ENCODE data around the gene C9orf85.

Gene C9orf85

DNA sequence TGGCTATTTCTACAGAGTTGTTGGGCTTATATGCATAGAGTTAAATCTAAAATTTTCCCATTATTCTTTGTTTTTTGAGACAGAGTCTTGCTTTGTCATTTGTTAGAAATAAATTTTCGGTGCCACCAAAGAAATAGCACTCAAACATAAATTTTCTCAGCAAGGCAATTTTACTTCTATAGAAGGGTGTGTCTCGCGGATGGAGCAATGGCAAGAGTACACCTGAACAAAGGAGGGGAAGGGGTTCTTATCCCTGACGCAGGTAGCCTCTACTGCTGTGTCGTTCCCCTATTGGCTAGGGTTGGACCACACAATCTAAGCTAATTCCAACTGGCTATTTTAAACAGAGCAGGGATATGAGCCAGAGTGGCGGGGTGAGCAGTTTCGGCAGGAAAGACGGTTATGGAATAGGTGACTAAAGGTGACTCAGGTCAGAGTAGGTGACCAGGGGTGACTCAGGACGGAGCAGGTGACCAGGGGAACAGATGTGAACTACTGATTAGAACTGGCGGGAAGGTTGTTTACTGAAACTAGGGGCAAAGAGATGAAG is 57.2 kb downstream of the C9orf85 start:
- H3K27ac ChIP-seq: no peak overlapping the region

DNA sequence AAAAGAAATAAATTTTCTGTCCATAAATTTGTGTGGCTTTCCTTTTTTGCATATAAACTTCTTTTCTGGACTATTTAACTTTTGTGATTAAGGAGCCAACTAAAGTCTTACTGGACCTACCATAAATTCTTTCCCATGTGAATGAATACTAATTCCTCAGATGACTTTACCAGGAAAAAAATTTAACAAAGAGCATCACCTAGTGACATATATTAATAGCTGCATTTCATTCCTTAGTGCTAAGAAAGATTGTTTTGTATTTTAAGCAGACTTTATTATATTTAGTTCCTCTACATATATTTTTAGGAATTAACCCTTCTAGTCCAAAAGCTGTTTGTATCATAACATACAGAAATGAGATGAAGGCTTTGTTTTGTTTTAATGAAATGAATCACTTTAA is 64.4 kb downstream of the C9orf85 start:
- H3K27ac ChIP-seq: no peak overlapping the region
- no peak for TF ChIP-seq ZFX (IDR thresholded peaks at IDR 0.05)
- TF ChIP-seq, protein P1, sequence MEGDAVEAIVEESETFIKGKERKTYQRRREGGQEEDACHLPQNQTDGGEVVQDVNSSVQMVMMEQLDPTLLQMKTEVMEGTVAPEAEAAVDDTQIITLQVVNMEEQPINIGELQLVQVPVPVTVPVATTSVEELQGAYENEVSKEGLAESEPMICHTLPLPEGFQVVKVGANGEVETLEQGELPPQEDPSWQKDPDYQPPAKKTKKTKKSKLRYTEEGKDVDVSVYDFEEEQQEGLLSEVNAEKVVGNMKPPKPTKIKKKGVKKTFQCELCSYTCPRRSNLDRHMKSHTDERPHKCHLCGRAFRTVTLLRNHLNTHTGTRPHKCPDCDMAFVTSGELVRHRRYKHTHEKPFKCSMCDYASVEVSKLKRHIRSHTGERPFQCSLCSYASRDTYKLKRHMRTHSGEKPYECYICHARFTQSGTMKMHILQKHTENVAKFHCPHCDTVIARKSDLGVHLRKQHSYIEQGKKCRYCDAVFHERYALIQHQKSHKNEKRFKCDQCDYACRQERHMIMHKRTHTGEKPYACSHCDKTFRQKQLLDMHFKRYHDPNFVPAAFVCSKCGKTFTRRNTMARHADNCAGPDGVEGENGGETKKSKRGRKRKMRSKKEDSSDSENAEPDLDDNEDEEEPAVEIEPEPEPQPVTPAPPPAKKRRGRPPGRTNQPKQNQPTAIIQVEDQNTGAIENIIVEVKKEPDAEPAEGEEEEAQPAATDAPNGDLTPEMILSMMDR (conservative IDR thresholded peaks at IDR 0.05): peak; percentile 61

More for the DNA sequence above, 57.2 kb downstream of the C9orf85 start:
- no peak for TF ChIP-seq ZFX (IDR thresholded peaks at IDR 0.05)
- TF ChIP-seq, protein P1 (conservative IDR thresholded peaks at IDR 0.05): no peak

DNA sequence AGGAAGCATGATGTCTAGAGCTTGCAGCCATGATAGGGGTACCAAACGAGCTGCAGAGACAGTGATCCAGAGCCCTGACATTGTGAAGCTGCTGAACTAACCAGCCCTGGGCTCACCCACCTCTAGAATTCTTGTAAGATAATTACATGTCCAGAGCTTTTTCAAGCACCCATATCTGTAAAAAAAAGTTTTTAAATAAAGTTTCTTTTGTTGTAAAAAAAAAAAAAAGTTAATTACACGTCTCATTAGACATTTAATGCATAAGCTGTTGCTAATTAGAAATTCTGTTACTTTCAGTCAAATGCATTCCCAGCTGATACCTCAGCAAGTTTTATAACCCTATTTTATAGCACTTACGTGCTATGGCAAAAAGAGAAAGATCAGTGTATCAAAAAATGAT is 65.6 kb downstream of the C9orf85 start:
- TF ChIP-seq, protein P1 (conservative IDR thresholded peaks at IDR 0.05): no peak
- no peak for TF ChIP-seq ZFX (IDR thresholded peaks at IDR 0.05)
- no peak overlapping the region for H3K27ac ChIP-seq

DNA sequence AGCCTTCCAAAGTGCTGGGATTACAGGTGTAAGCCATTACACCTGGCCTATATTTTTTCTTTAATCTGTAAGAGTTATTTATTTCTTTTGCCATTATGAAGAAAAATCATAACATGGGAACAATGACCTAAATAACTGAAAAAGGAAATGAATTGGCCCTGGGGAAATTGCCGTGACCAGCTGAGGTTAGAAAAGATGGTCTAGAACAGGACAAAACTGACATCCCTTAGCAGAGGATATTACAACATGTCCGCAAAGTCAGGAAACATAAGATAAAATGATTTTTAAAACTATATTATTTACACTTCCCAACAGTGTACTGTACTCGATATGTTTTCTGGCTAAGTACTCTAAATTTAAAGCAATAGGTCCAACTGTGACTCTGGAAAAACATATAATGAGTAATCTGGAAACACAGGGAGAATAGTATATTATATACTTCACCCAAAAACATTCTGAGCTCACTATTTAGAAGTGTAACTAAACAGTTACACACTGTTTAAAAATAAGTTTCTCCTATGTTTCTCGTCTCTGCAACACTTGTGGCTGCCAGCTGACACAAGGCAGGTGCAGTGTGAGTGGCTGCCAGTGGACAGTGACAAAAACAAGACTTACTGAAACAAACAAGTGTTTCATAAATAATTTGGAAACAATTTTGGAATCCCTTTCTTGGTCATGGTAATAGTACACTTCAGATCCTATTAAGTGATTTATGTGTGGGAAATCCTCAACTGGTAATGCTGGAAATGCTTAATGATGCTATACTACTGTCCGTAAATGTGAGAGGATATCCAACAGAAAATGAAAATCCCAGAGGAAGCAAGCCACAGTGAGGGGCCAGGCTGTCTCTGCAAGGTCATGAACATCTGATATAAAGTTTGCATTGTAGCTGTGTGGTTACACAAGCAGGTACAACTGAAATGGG is 69.1 kb downstream of the C9orf85 start:
- no peak overlapping the region for H3K27ac ChIP-seq
- TF ChIP-seq, protein P1 (conservative IDR thresholded peaks at IDR 0.05): no peak
- TF ChIP-seq ZFX (IDR thresholded peaks at IDR 0.05): no peak

DNA sequence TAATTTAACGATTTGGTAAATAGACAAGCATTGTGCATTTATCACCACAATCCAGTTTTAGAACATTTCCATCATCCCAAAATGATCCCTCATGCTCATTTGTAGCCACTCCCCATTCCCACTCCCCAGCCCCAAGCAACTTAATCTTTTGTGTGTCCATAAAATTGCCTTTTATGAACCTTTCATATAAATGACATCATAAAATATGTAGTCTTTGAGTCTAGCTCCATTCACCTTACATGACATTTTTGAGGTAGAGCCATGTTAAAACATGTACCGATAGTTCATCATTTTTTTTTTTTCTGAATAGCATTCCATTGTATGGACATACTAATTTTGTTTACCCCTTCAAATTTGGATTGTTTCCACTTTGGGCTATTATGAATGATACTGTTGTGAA is 70.5 kb downstream of the C9orf85 start:
- no peak overlapping the region for H3K27ac ChIP-seq
- TF ChIP-seq, protein P1 (conservative IDR thresholded peaks at IDR 0.05): no peak
- TF ChIP-seq ZFX (IDR thresholded peaks at IDR 0.05): no peak

DNA sequence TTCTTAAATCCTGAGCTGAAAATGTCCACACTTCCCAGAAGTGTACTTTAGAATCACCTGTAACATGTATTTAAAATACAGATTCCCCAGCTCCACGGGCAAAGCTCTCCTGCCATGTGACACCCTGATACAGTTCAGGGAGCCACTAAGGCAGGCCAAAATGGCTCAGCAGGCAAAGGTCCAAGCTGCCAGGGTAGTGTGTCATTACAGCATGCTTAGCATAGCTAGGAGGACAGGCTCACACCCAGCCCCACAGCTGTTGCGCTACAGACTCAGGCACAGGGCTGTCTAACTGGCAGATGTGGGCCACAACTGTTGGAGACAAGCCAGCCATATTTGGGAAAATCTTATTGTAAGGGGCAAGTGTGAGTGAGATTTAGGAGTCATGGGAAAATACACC is 73.0 kb downstream of the C9orf85 start:
- no peak overlapping the region; the same call in 1 of the 2 replicates for H3K27ac ChIP-seq
- no peak for TF ChIP-seq ZFX (IDR thresholded peaks at IDR 0.05)
- TF ChIP-seq, protein P1 (conservative IDR thresholded peaks at IDR 0.05): no peak

DNA sequence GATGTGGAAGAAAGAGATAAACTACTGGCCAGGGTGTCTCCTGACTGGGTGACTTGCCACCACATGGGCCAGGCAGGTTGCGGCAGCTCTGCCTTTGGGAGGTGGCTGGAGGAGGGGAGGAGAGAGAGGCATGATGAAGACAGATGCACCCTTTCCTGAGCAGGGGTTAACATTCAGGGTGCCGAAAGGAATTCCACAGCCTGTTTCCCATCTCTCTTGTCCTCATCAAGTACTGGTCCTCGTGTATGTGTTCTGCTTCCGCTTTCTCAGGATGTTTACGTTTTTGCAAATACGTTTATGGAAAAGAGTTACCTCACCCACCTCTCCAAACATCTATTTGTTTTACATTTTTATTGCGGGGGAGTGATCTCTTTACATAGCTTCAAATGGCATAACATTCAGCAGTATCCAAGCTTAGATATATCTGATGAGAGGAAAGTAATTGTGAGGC is 73.4 kb downstream of the C9orf85 start:
- no peak for TF ChIP-seq ZFX (IDR thresholded peaks at IDR 0.05)
- TF ChIP-seq, protein P1 (conservative IDR thresholded peaks at IDR 0.05): no peak

More for the DNA sequence above, 73.4 kb downstream of the C9orf85 start:
- H3K27ac ChIP-seq: no peak overlapping the region; the same call in 1 of the 2 replicates

Data from C4-2B (cell line).